ENCODE data around the gene SMAP2. TPM values are rescaled to one million over a fixed set of nuclear protein-coding genes. Genes with fewer than 3 reads are reported as not detected.

The SMAP2 gene
- polyA plus RNA-seq, 2 of the 4 experiments (the other 2 are of a cell fraction), result 6.4 to 7.7 TPM

GRCh38 chr1:40395190-40396175 lies 22.0 kb downstream of the SMAP2 start:
- FAIRE-seq, result no peak
- ATAC-seq, result no peak
- Histone ChIP-seq H3K4me3 (no peak overlapping the region), H3K27ac (no peak overlapping the region), H3K4me2 (no peak overlapping the region), H3K4me1 (peaks cover 2% of the 10 kb centered on the region; the same call in 2 of the 3 replicates), H3K9me3 (no peaks in the 10 kb centered on the region)
- TF ChIP-seq MAX (IDR thresholded peaks at IDR 0.05), result no peak
- TF ChIP-seq HOXB5 (CRISPR knock-in tag; IDR thresholded peaks at IDR 0.05), result no peak
- TF ChIP-seq GATA3 (IDR thresholded peaks at IDR 0.05; ENCODE audit: borderline replicate concordance), result no peak
- TF ChIP-seq EHMT2 (IDR thresholded peaks at IDR 0.05; ENCODE audit: low read depth), result no peak
- no peak for TF ChIP-seq HDAC2 (IDR thresholded peaks at IDR 0.05)
- TF ChIP-seq NR3C1 (IDR thresholded peaks at IDR 0.05), result no peak
- no peak for DNase-seq (ENCODE audit: low read depth in 1 of 2, low spot score in 1 of 2)
- 81% methylated on average over 3 of the region's 3 CpGs for WGBS (ENCODE audit: missing lambda C conversion rate)
- POLR2A ChIA-PET, result no interaction called here
- CTCF ChIA-PET, result interaction anchor here (2.2 kb wide), 1 partner anchor 9 kb away, joined by 6 read pairs; no protein-coding TSS in a partner anchor

GRCh38 chr1:40396420-40396819 lies 22.9 kb downstream of the SMAP2 start:
- FAIRE-seq, result no peak
- CTCF ChIA-PET, result no interaction called here

GRCh38 chr1:40397258-40397657 lies 23.7 kb downstream of the SMAP2 start:
- POLR2A ChIA-PET, result no interaction called here

More at GRCh38 chr1:40396420-40396819, 22.9 kb downstream of the SMAP2 start:
- Histone ChIP-seq H3K9me3 (no peaks in the 10 kb centered on the region), H3K27ac (no peak overlapping the region), H3K4me1 (no peaks in the 10 kb centered on the region), H3K4me3 (no peak overlapping the region), H3K4me2 (no peak overlapping the region)
- POLR2A ChIA-PET, result no interaction called here
- WGBS (ENCODE audit: missing lambda C conversion rate), result 88% methylated on average over 1 of the region's 1 CpG
- ATAC-seq, result no peak
- TF ChIP-seq NFE2L2 (conservative IDR thresholded peaks at IDR 0.05; ENCODE audit: low read length) (no peak), TFCP2L1 (CRISPR knock-in tag; IDR thresholded peaks at IDR 0.05) (no peak), CBX8 (IDR thresholded peaks at IDR 0.05) (no peak), CHD2 (IDR thresholded peaks at IDR 0.05; ENCODE audit: low read length, partially characterized antibody) (no peak), ZNF302 (CRISPR knock-in tag; IDR thresholded peaks at IDR 0.05) (no peak)
- no peak for DNase-seq (ENCODE audit: low read depth in 1 of 2, low spot score in 1 of 2)

GRCh38 chr1:40399984-40400704 lies 26.6 kb downstream of the SMAP2 start:
- ATAC-seq (no peak), DNase-seq (ENCODE audit: low read depth in 1 of 2, low spot score in 1 of 2) (no peak), FAIRE-seq (no peak)
- Histone ChIP-seq H3K9me3 (no peaks in the 10 kb centered on the region), H3K4me2 (no peak overlapping the region), H3K4me1 (no peaks in the 10 kb centered on the region), H3K4me3 (no peak overlapping the region), H3K27ac (no peak overlapping the region)
- WGBS (ENCODE audit: missing lambda C conversion rate), result 80% methylated on average over 4 of the region's 4 CpGs
- ChIA-PET CTCF (interaction anchor here (0.9 to 1.7 kb wide), 3 partner anchors 35 to 256 kb away, joined by 4 to 8 read pairs (median 4); no protein-coding TSS in a partner anchor), POLR2A (no interaction called here)
- TF ChIP-seq GATA3 (IDR thresholded peaks at IDR 0.05; ENCODE audit: borderline replicate concordance), result no peak
- no peak for TF ChIP-seq NR3C1 (IDR thresholded peaks at IDR 0.05)
- TF ChIP-seq CHD4 (IDR thresholded peaks at IDR 0.05; ENCODE audit: borderline replicate concordance), result no peak
- no peak for TF ChIP-seq REST (IDR thresholded peaks at IDR 0.05)
- TF ChIP-seq USF2 (IDR thresholded peaks at IDR 0.05), result no peak
- no peak for TF ChIP-seq HMGXB4 (CRISPR knock-in tag; IDR thresholded peaks at IDR 0.05; ENCODE audit: borderline replicate concordance)
- no peak for TF ChIP-seq EHF (CRISPR knock-in tag; IDR thresholded peaks at IDR 0.05)
- no peak for TF ChIP-seq MYC (IDR thresholded peaks at IDR 0.05; ENCODE audit: borderline replicate concordance, low read length)
- TF ChIP-seq BHLHE40 (IDR thresholded peaks at IDR 0.05; ENCODE audit: low read depth, low read length), result no peak
- no peak for TF ChIP-seq HOXB13 (CRISPR knock-in tag; IDR thresholded peaks at IDR 0.05; ENCODE audit: low read depth)

More at GRCh38 chr1:40397258-40397657, 23.7 kb downstream of the SMAP2 start:
- WGBS (ENCODE audit: missing lambda C conversion rate), result 77% methylated on average over 2 of the region's 2 CpGs
- FAIRE-seq (no peak), ATAC-seq (no peak), DNase-seq (ENCODE audit: low read depth in 1 of 2, low spot score in 1 of 2) (no peak)
- H3K9me3 ChIP-seq, result no peaks in the 10 kb centered on the region
- CTCF ChIA-PET, result interaction anchor here (0.5 to 1.7 kb wide), 2 partner anchors 245 to 357 kb away, joined by 3 to 4 read pairs; partner anchors contain the start of gene CAP1
- no peak overlapping the region for H3K27ac ChIP-seq
- H3K4me1 ChIP-seq, result no peaks in the 10 kb centered on the region
- H3K4me2 ChIP-seq, result no peak overlapping the region
- no peak for TF ChIP-seq MYC (IDR thresholded peaks at IDR 0.05; ENCODE audit: borderline replicate concordance, low read length)
- TF ChIP-seq RCOR1 (IDR thresholded peaks at IDR 0.05; ENCODE audit: low read depth, low read length), result no peak
- TF ChIP-seq RARB (CRISPR knock-in tag; IDR thresholded peaks at IDR 0.05), result no peak
- H3K4me3 ChIP-seq, result no peak overlapping the region

Measured in A549 (cell line).